ENCODE results near the gene NPBWR2. TPM values are rescaled to one million over a fixed set of nuclear protein-coding genes. Genes with fewer than 3 reads are reported as not detected.

NPBWR2 gene
- total RNA-seq, 1 experiment from 2014 or later: not detected

- POLR2A ChIA-PET: no interaction called here
- in situ Hi-C loops (cut with HindIII; ENCODE audit: low pct_unique_long_range_greater_than_20kb, low sequenced_read_pairs): no loop called here
- no peak overlapping the region for H3K4me3 ChIP-seq (ENCODE audit: low read depth in 2 of 2, low read length in 2 of 2)
- intact Hi-C loops (cut with micrococcal nuclease; ENCODE audit: unreplicated experiment): no loop called here
- H3K36me3 ChIP-seq (ENCODE audit: control insufficient read depth, insufficient read depth, low read length): no peaks in the 10 kb centered on the region
- no peaks in the 10 kb centered on the region; the same call in 1 of the 2 replicates for H3K4me1 ChIP-seq (ENCODE audit: control insufficient read depth, insufficient read depth, low read length)
- TF ChIP-seq TCF7L2 (IDR thresholded peaks at IDR 0.05; ENCODE audit: low read depth, low read length) (no peak), SIN3A (IDR thresholded peaks at IDR 0.05; ENCODE audit: borderline replicate concordance, insufficient read depth, low read depth, low read length) (no peak), CTCF (IDR thresholded peaks at IDR 0.05) (no peak), POLR2AphosphoS5 (IDR thresholded peaks at IDR 0.05; ENCODE audit: low read depth, low read length) (no peak), REST (IDR thresholded peaks at IDR 0.05; ENCODE audit: insufficient read depth in 1 of 2, low read depth in 2 of 2, low read length in 1 of 2) (no peak)
- CTCF ChIA-PET: no interaction called here
- no peak for ATAC-seq
- no peak for DNase-seq (ENCODE audit: low read depth, low spot score)
- no TSS peak for BruUV-seq (replicated peaks)
- no peak overlapping the region for H3K27ac ChIP-seq (ENCODE audit: low read length)
- no peaks in the 10 kb centered on the region for H3K27me3 ChIP-seq (ENCODE audit: control insufficient read depth, insufficient read depth, low read length)
- H3K9me3 ChIP-seq (ENCODE audit: control insufficient read depth, insufficient read depth, low read depth, low read length): no peaks in the 10 kb centered on the region
Observed at GRCh38 chr20:64114356-64114971, 7.1 kb upstream of the NPBWR2 start.

GRCh38 chr20:64113796-64114355, 6.5 kb upstream of the NPBWR2 start:
- TF ChIP-seq REST (IDR thresholded peaks at IDR 0.05; ENCODE audit: insufficient read depth in 1 of 2, low read depth in 2 of 2, low read length in 1 of 2) (no peak), CTCF (IDR thresholded peaks at IDR 0.05) (no peak), SIN3A (IDR thresholded peaks at IDR 0.05; ENCODE audit: borderline replicate concordance, insufficient read depth, low read depth, low read length) (no peak), POLR2AphosphoS5 (IDR thresholded peaks at IDR 0.05; ENCODE audit: low read depth, low read length) (no peak), TCF7L2 (IDR thresholded peaks at IDR 0.05; ENCODE audit: low read depth, low read length) (no peak)
- H3K27me3 ChIP-seq (ENCODE audit: control insufficient read depth, insufficient read depth, low read length): no peaks in the 10 kb centered on the region
- no peaks in the 10 kb centered on the region for H3K9me3 ChIP-seq (ENCODE audit: control insufficient read depth, insufficient read depth, low read depth, low read length)
- BruUV-seq (replicated peaks): no TSS peak
- no peak for DNase-seq (ENCODE audit: low read depth, low spot score)
- H3K4me3 ChIP-seq (ENCODE audit: low read depth in 2 of 2, low read length in 2 of 2): no peak overlapping the region
- no peak overlapping the region for H3K27ac ChIP-seq (ENCODE audit: low read length)
- H3K4me1 ChIP-seq (ENCODE audit: control insufficient read depth, insufficient read depth, low read length): no peaks in the 10 kb centered on the region; the same call in 1 of the 2 replicates
- ChIA-PET CTCF (interaction anchor here (0.6 kb wide), 1 partner anchor 11 kb away, joined by 3 read pairs; no protein-coding TSS in a partner anchor), POLR2A (no interaction called here)
- in situ Hi-C loops (cut with HindIII; ENCODE audit: low pct_unique_long_range_greater_than_20kb, low sequenced_read_pairs): no loop called here
- intact Hi-C loops (cut with micrococcal nuclease; ENCODE audit: unreplicated experiment): no loop called here
- no peaks in the 10 kb centered on the region for H3K36me3 ChIP-seq (ENCODE audit: control insufficient read depth, insufficient read depth, low read length)
- no peak for ATAC-seq
